Measurements from ENCODE around the gene KLHL10.
"Not testable (repeated sequence)": the region's sequence is repeated elsewhere in the genome, so short reads cannot be mapped to it uniquely, and the experiment has no call there.

The KLHL10 gene

GRCh38 chr17:41813152-41813680, 24.4 kb upstream of the KLHL10 start:
- DNase-seq (ENCODE audit: low read depth in 2 of 2) = no peak

GRCh38 chr17:41813699-41814124, 23.9 kb upstream of the KLHL10 start:
- no peak for DNase-seq (ENCODE audit: low read depth in 2 of 2)

GRCh38 chr17:41814195-41814594, 23.4 kb upstream of the KLHL10 start:
- no peak for DNase-seq (ENCODE audit: low read depth in 2 of 2)

GRCh38 chr17:41816637-41817320, 20.8 kb upstream of the KLHL10 start:
- DNase-seq (ENCODE audit: low read depth in 2 of 2) = no peak

- no peak for DNase-seq (ENCODE audit: low read depth in 2 of 2)
Observed at GRCh38 chr17:41818024-41818423, 19.6 kb upstream of the KLHL10 start.

GRCh38 chr17:41821776-41822175, 15.8 kb upstream of the KLHL10 start:
- DNase-seq (ENCODE audit: low read depth in 2 of 2) = no peak

- no peak for DNase-seq (ENCODE audit: low read depth in 2 of 2)
Observed at GRCh38 chr17:41822216-41823140, 15.1 kb upstream of the KLHL10 start.

- no peak for DNase-seq (ENCODE audit: low read depth in 2 of 2)
Observed at GRCh38 chr17:41823141-41823524, 14.5 kb upstream of the KLHL10 start.

GRCh38 chr17:41823580-41823979, 14.0 kb upstream of the KLHL10 start:
- no peak for DNase-seq (ENCODE audit: low read depth in 2 of 2)

GRCh38 chr17:41824086-41824485, 13.5 kb upstream of the KLHL10 start:
- DNase-seq (ENCODE audit: low read depth in 2 of 2) = no peak

- DNase-seq (ENCODE audit: low read depth in 2 of 2) = no peak
Observed at GRCh38 chr17:41825175-41825845, 12.3 kb upstream of the KLHL10 start.

GRCh38 chr17:41829961-41830360, 7.7 kb upstream of the KLHL10 start:
- not testable (repeated sequence) for DNase-seq (ENCODE audit: low read depth in 2 of 2)

GRCh38 chr17:41835214-41835799, 2.3 kb upstream of the KLHL10 start:
- no peak for DNase-seq (ENCODE audit: low read depth in 2 of 2)

- DNase-seq (ENCODE audit: low read depth in 2 of 2) = peak; percentile 33 to 47
Observed at GRCh38 chr17:41835800-41836549, 1.6 kb upstream of the KLHL10 start, which contains the start of gene NT5C3B. TSS of gene NT5C3B (minus strand) at chr17:41836232. CDS start at chr17:41836193, 39 bp downstream.

GRCh38 chr17:41836550-41837196, 952 bp upstream of the KLHL10 start:
- no peak for DNase-seq (ENCODE audit: low read depth in 2 of 2)

- DNase-seq (ENCODE audit: low read depth in 2 of 2) = not testable (repeated sequence)
Observed at GRCh38 chr17:41839448-41839847, 1.8 kb downstream of the KLHL10 start.

- DNase-seq (ENCODE audit: low read depth in 2 of 2) = not testable (repeated sequence)
Observed at GRCh38 chr17:41840781-41841180, 3.2 kb downstream of the KLHL10 start.

- DNase-seq (ENCODE audit: low read depth in 2 of 2) = no peak
Observed at GRCh38 chr17:41844971-41845370, 7.3 kb downstream of the KLHL10 start.

- DNase-seq (ENCODE audit: low read depth in 2 of 2) = no peak
Observed at GRCh38 chr17:41848788-41849187, 11.2 kb downstream of the KLHL10 start.

- DNase-seq (ENCODE audit: low read depth in 2 of 2) = no peak
Observed at GRCh38 chr17:41849251-41849990, 11.8 kb downstream of the KLHL10 start.

All from stimulated activated CD4-positive, alpha-beta T cell treated with anti-CD3 and anti-CD28 coated beads, Interleukin-12 subunit alpha, Interleukin-12 subunit beta, amount 100 ng/mL, for 24 hours (primary cell).